ENCODE measurements around the gene KCNK5. TPM values are rescaled to one million over a fixed set of nuclear protein-coding genes. Genes with fewer than 3 reads are reported as not detected.

Gene KCNK5
- total and polyA plus RNA-seq, 9 of the 15 experiments (the other 6 are each of a cell fraction or from before 2014, with no cell fraction given), result 1.5 to 45.8 (median 25.8) TPM

DNA sequence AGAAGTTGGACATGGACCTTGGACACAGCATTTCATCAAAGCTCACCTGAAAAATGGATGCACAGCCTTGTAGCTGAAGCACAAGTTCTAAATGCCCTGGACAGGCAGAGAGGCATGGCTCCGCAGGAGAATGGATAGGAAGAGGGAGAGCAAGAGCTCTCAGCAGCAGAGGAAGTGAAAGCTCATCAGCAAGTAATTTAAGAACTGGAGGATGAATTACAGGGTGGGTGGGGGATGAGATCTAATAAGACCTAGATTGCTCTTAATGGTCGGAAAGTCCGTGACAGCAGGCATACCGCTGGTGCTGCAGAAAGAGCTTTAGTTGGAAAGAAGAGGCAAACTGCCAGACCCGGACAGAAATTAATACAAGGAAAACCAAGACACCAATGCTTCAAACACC is 77.0 kb downstream of the KCNK5 start:
- no peak overlapping the region for H2AFZ ChIP-seq (ENCODE audit: low read depth, low read length)
- intact Hi-C loops (cut with micrococcal nuclease) (loop anchor here (5.0 kb wide), 1 partner anchor 155 kb away; no protein-coding TSS in a partner anchor), in situ Hi-C loops (cut with MboI) (no loop called here)
- no peaks in the 10 kb centered on the region for H3K36me3 ChIP-seq (ENCODE audit: control insufficient read depth, insufficient read depth, low read length)
- no peaks in the 10 kb centered on the region for H3K9me1 ChIP-seq (ENCODE audit: control insufficient read depth, insufficient read depth, low read length)
- H3K27ac ChIP-seq (ENCODE audit: extremely low read depth, low read depth, low read length), result no peak overlapping the region
- no peaks in the 10 kb centered on the region for H4K20me1 ChIP-seq (replicated peaks; ENCODE audit: control insufficient read depth, insufficient read depth, low read length)
- H3K4me3 ChIP-seq, result no peak overlapping the region
- peaks cover 5 to 6% of the 10 kb centered on the region in 2 experiments; a peak in 3 of 5 replicates for H3K27me3 ChIP-seq (ENCODE audit: control insufficient read depth in 2 of 2, insufficient read depth in 2 of 2, low read length in 2 of 2)
- H3K9ac ChIP-seq (ENCODE audit: insufficient read depth in 1 of 2, low read depth in 2 of 2, low read length in 2 of 2), result no peak overlapping the region
- H3K4me2 ChIP-seq (ENCODE audit: insufficient read depth, low read length), result no peak overlapping the region
- no peak for ATAC-seq
- H3K79me2 ChIP-seq (ENCODE audit: control insufficient read depth, insufficient read depth, low read length), result no peaks in the 10 kb centered on the region
- FAIRE-seq, result no peak
- POLR2A ChIA-PET, result interaction anchor here (1.0 to 1.9 kb wide), 3 partner anchors 45 to 150 kb away, joined by 3 to 5 read pairs (median 5); no protein-coding TSS in a partner anchor
- DNase-seq (ENCODE audit: extremely low read depth in 1 of 4, low spot score in 3 of 4), result no peak
- H3K4me1 ChIP-seq (replicated peaks in 1 of 2; ENCODE audit: control insufficient read depth in 2 of 2, insufficient read depth in 2 of 2, low read length in 2 of 2), result no peaks in the 10 kb centered on the region
- WGBS (ENCODE audit: insufficient coverage, low coverage, missing lambda C conversion rate), result 0% methylated on average over 5 of the region's 5 CpGs
- no peak for TF ChIP-seq ZNF316 (IDR thresholded peaks at IDR 0.05)
- TF ChIP-seq ZNF263 (CRISPR knock-in tag; IDR thresholded peaks at IDR 0.05; ENCODE audit: borderline replicate concordance), result no peak
- TF ChIP-seq MCM2 (IDR thresholded peaks at IDR 0.05; ENCODE audit: low read depth), result no peak
- TF ChIP-seq, protein P1, sequence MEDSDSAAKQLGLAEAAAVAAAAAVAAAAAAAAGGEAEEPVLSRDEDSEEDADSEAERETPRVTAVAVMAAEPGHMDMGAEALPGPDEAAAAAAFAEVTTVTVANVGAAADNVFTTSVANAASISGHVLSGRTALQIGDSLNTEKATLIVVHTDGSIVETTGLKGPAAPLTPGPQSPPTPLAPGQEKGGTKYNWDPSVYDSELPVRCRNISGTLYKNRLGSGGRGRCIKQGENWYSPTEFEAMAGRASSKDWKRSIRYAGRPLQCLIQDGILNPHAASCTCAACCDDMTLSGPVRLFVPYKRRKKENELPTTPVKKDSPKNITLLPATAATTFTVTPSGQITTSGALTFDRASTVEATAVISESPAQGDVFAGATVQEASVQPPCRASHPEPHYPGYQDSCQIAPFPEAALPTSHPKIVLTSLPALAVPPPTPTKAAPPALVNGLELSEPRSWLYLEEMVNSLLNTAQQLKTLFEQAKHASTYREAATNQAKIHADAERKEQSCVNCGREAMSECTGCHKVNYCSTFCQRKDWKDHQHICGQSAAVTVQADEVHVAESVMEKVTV (CRISPR knock-in tag; IDR thresholded peaks at IDR 0.05), result no peak
- TF ChIP-seq LARP7 (IDR thresholded peaks at IDR 0.05), result no peak
- TF ChIP-seq FOXK2 (conservative IDR thresholded peaks at IDR 0.05 in 1 of 2, IDR thresholded peaks at IDR 0.05 in 1 of 2; ENCODE audit: low read depth in 2 of 2), result no peak
- TF ChIP-seq ZNF124 (CRISPR knock-in tag; IDR thresholded peaks at IDR 0.05), result no peak
- TF ChIP-seq, protein P2, sequence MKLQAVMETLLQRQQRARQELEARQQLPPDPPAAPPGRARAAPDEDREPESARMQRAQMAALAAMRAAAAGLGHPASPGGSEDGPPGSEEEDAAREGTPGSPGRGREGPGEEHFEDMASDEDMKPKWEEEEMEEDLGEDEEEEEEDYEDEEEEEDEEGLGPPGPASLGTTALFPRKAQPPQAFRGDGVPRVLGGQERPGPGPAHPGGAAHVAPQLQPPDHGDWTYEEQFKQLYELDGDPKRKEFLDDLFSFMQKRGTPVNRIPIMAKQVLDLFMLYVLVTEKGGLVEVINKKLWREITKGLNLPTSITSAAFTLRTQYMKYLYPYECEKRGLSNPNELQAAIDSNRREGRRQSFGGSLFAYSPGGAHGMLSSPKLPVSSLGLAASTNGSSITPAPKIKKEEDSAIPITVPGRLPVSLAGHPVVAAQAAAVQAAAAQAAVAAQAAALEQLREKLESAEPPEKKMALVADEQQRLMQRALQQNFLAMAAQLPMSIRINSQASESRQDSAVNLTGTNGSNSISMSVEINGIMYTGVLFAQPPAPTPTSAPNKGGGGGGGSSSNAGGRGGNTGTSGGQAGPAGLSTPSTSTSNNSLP (IDR thresholded peaks at IDR 0.05; ENCODE audit: borderline replicate concordance, low read depth, low read length), result no peak
- TF ChIP-seq ETV5 (CRISPR knock-in tag; IDR thresholded peaks at IDR 0.05; ENCODE audit: low read depth), result no peak
- no peaks in the 10 kb centered on the region for H3K9me3 ChIP-seq (replicated peaks; ENCODE audit: control insufficient read depth, insufficient read depth, low read depth, low read length)
- no TSS peak for BruUV-seq (replicated peaks)
- CTCF ChIA-PET (ENCODE audit: low intra/inter-chr PET ratio), result no interaction called here
